HG02973 (cell line): ENCODE measurements around the gene VILL.

ENCODE experiments used
- ATAC-seq: cut with Tn5 transposase; IDR thresholded peaks from one replicate; pipeline ENCODE4 v1.9.1; 2021; ENCODE audit warnings: moderate library complexity; ENCODE audit not compliant: unreplicated experiment

VILL gene

GRCh38 chr3:37990527-37990926, at the start of gene VILL:
VILL (plus strand) TSS chr3:37990786; CDS start chr3:37993673, 2,887 bp downstream.
- no peak for ATAC-seq

GRCh38 chr3:37941608-37942508, 48.7 kb upstream of the VILL start:
- no peak for ATAC-seq

GRCh38 chr3:37942646-37943045, 47.9 kb upstream of the VILL start:
- no peak for ATAC-seq

GRCh38 chr3:37943126-37943525, 47.5 kb upstream of the VILL start:
- no peak for ATAC-seq

GRCh38 chr3:37943631-37944314, 46.8 kb upstream of the VILL start:
- ATAC-seq = no peak

- ATAC-seq = no peak
Measured at GRCh38 chr3:37944391-37944842, 46.2 kb upstream of the VILL start.

GRCh38 chr3:37945156-37945806, 45.3 kb upstream of the VILL start:
- no peak for ATAC-seq

GRCh38 chr3:37945807-37946530, 44.6 kb upstream of the VILL start:
- no peak for ATAC-seq

- ATAC-seq = no peak
Measured at GRCh38 chr3:37946531-37946889, 44.1 kb upstream of the VILL start.

GRCh38 chr3:37949866-37950265, 40.7 kb upstream of the VILL start:
- ATAC-seq = no peak

GRCh38 chr3:37952564-37952963, 38.0 kb upstream of the VILL start:
- ATAC-seq = no peak

GRCh38 chr3:37953226-37953625, 37.4 kb upstream of the VILL start:
- ATAC-seq = no peak

- ATAC-seq = no peak
Measured at GRCh38 chr3:37953707-37954394, 36.7 kb upstream of the VILL start.

GRCh38 chr3:37954881-37955280, 35.7 kb upstream of the VILL start:
- ATAC-seq = no peak

GRCh38 chr3:37955918-37956707, 34.5 kb upstream of the VILL start:
- ATAC-seq = no peak

GRCh38 chr3:37956723-37957538, 33.7 kb upstream of the VILL start:
- ATAC-seq = no peak

- no peak for ATAC-seq
Measured at GRCh38 chr3:37957539-37957936, 33.0 kb upstream of the VILL start.

GRCh38 chr3:37961622-37962431, 28.8 kb upstream of the VILL start:
- ATAC-seq = no peak
